Gastrocnemius medialis (tissue), 4 donors: ENCODE results near the gene RALGAPA1.

Experiments used
- POLR2A ChIP-seq, 2 donors: fragments of 450-650 bp; IDR thresholded peaks; one replicate each; pipeline ENCODE4 v1.6.1; 2017; ENCODE audit warnings: antibody characterized with exemption in 2 of 2, mild to moderate bottlenecking in 2 of 2, moderate library complexity in 2 of 2
- TF ChIP-seq, protein P1 (sequence below), 5 experiments: fragments of 450-650 bp in 3 of 5; fragments of 200-600 bp in 2 of 5; sonication (generic) in 2 of 5; IDR thresholded peaks in 4 of 5; conservative IDR thresholded peaks in 1 of 5; 1 replicate in 4 of 5; 2 replicates in 1 of 5; pipeline ENCODE4 v1.5.1; 2016 to 2019; ENCODE audit warnings: antibody characterized with exemption in 5 of 5, mild to moderate bottlenecking in 3 of 5, moderate library complexity in 3 of 5

DNA sequence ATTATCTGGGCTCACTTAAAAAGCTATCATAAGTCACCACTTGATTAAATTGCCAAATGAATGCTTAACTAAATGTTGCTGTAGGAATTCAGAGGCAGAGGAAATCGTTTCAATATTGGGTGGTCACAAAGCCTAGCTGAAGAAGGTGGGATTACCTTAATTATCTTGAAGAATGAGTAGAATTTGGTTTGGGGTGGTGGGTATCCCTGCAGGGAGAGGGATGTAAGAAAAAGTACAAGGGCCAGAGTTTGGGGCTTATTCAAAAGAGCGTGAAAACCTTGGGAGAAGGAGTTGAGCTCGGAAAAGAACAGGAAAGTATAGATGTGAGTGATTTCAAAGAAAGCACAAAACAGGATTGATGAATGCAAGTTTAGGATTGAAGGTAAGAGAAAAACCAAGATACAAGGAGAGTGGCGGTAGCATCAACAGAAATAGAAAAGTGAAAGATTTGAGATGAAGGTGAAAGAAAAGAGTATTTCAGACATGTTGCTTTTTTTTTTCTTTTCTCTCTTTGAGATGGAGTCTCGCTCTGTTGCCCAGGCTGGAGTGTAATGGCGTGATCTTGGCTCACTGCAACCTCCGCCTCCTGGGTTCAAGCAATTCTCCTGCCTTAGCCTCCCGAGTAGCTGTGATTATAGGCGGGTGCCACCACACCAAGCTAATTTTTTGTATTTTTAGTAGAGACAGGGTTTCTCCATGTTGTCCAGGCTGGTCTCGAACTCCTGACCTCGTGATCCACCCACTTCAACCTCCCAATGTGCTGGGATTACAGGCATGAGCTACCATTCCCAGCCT, 18.8 kb upstream of the RALGAPA1 start:
- TF ChIP-seq, protein P1, sequence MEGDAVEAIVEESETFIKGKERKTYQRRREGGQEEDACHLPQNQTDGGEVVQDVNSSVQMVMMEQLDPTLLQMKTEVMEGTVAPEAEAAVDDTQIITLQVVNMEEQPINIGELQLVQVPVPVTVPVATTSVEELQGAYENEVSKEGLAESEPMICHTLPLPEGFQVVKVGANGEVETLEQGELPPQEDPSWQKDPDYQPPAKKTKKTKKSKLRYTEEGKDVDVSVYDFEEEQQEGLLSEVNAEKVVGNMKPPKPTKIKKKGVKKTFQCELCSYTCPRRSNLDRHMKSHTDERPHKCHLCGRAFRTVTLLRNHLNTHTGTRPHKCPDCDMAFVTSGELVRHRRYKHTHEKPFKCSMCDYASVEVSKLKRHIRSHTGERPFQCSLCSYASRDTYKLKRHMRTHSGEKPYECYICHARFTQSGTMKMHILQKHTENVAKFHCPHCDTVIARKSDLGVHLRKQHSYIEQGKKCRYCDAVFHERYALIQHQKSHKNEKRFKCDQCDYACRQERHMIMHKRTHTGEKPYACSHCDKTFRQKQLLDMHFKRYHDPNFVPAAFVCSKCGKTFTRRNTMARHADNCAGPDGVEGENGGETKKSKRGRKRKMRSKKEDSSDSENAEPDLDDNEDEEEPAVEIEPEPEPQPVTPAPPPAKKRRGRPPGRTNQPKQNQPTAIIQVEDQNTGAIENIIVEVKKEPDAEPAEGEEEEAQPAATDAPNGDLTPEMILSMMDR (IDR thresholded peaks at IDR 0.05 in 4 of 5, conservative IDR thresholded peaks at IDR 0.05 in 1 of 5) = no peak
- no peak for TF ChIP-seq POLR2A (IDR thresholded peaks at IDR 0.05)
